Peyer's patch (tissue), 4 donors: ENCODE measurements around the gene ASB10. TPM values are rescaled to one million over a fixed set of nuclear protein-coding genes. Genes with fewer than 3 reads are reported as not detected.
A peak's percentile ranks its signal among the peaks of the same experiment; 100 is the strongest.

ENCODE experiments used
- DNase-seq, 3 donors: peaks; one replicate each; pipeline ENCODE4 v3.0.0-alpha.2; 2017 to 2019
- H3K27ac ChIP-seq, 4 donors: fragments of 200-600 bp; sonication (generic); one replicate each; pipeline ENCODE4 v1.5.1; 2016 to 2019
- H3K27me3 ChIP-seq, 2 donors: fragments of 200-600 bp; sonication (generic); one replicate each; pipeline ENCODE4 v1.5.1; 2019
- H3K36me3 ChIP-seq, 3 donors: fragments of 200-600 bp; sonication (generic); one replicate each; pipeline ENCODE4 v1.5.1; 2016 to 2019
- H3K4me1 ChIP-seq, 4 donors: fragments of 200-600 bp; sonication (generic); one replicate each; pipeline ENCODE4 v1.5.1; 2016 to 2019
- H3K4me3 ChIP-seq, 4 donors: fragments of 200-600 bp; sonication (generic); 1 replicate in 3 of 4; 2 replicates in 1 of 4; pipeline ENCODE4 v1.5.1; 2016 to 2019; ENCODE audit warnings: mild to moderate bottlenecking in 1 of 4
- H3K9me3 ChIP-seq, 4 donors: fragments of 200-600 bp; sonication (generic); one replicate each; pipeline ENCODE4 v1.5.1; 2016 to 2019; ENCODE audit warnings: mild to moderate bottlenecking in 1 of 4
- CTCF ChIP-seq, 6 experiments: fragments of 450-650 bp in 4 of 6; fragments of 200-600 bp in 2 of 6; sonication (generic) in 1 of 6; IDR thresholded peaks; one replicate each; pipeline ENCODE4 v1.5.1; 2017 to 2019; ENCODE audit warnings: antibody characterized with exemption in 6 of 6, mild to moderate bottlenecking in 3 of 6, moderate library complexity in 1 of 6
- POLR2A ChIP-seq, 2 donors: fragments of 450-650 bp; IDR thresholded peaks; one replicate each; pipeline ENCODE4 v1.5.1; 2017; ENCODE audit warnings: antibody characterized with exemption in 2 of 2, mild to moderate bottlenecking in 2 of 2, moderate library complexity in 2 of 2
- total RNA-seq, 4 donors: library from RNA; depleted of rRNA; stranded (reverse); fragments of >200 nt; gene quantifications; one replicate each; pipeline ENCODE4 v1.1.0, GENCODE V29; 2016

Gene ASB10
- total RNA-seq, 4 donors from 2014 or later: not detected

GRCh38 chr7:151152643-151153513 is 34.2 kb downstream of the ASB10 start:
- H3K36me3 ChIP-seq: no peaks in the 10 kb centered on the region
- no peak for TF ChIP-seq POLR2A (IDR thresholded peaks at IDR 0.05)
- TF ChIP-seq CTCF (IDR thresholded peaks at IDR 0.05): no peak
- no peak overlapping the region for H3K27ac ChIP-seq
- H3K27me3 ChIP-seq: no peaks in the 10 kb centered on the region
- DNase-seq: no peak
- no peaks in the 10 kb centered on the region for H3K9me3 ChIP-seq
- H3K4me1 ChIP-seq: no peaks in the 10 kb centered on the region
- H3K4me3 ChIP-seq: no peak overlapping the region

GRCh38 chr7:151150388-151150787 is 36.7 kb downstream of the ASB10 start:
- Histone ChIP-seq H3K27me3 (no peaks in the 10 kb centered on the region), H3K9me3 (no peaks in the 10 kb centered on the region), H3K27ac (no peak overlapping the region), H3K36me3 (no peaks in the 10 kb centered on the region), H3K4me3 (no peak overlapping the region), H3K4me1 (no peaks in the 10 kb centered on the region)
- DNase-seq: peak in 2 of 3 donors; percentile 41 to 62
- TF ChIP-seq CTCF (IDR thresholded peaks at IDR 0.05) (no peak), POLR2A (IDR thresholded peaks at IDR 0.05) (no peak)

GRCh38 chr7:151148319-151149259 is 38.5 kb downstream of the ASB10 start:
- Histone ChIP-seq H3K9me3 (no peaks in the 10 kb centered on the region), H3K4me3 (no peak overlapping the region), H3K27ac (no peak overlapping the region), H3K27me3 (no peaks in the 10 kb centered on the region), H3K36me3 (peaks cover 0 to 9% (median 0%) of the 10 kb centered on the region in 3 donors), H3K4me1 (no peaks in the 10 kb centered on the region)
- TF ChIP-seq CTCF (IDR thresholded peaks at IDR 0.05) (no peak), POLR2A (IDR thresholded peaks at IDR 0.05) (no peak)
- no peak for DNase-seq

GRCh38 chr7:151146761-151147160 is 40.3 kb downstream of the ASB10 start:
- TF ChIP-seq CTCF (IDR thresholded peaks at IDR 0.05) (no peak), POLR2A (IDR thresholded peaks at IDR 0.05) (no peak)
- Histone ChIP-seq H3K4me3 (no peak overlapping the region), H3K36me3 (peaks cover 0 to 27% (median 0%) of the 10 kb centered on the region in 3 donors), H3K27me3 (no peaks in the 10 kb centered on the region), H3K4me1 (no peaks in the 10 kb centered on the region), H3K9me3 (no peaks in the 10 kb centered on the region), H3K27ac (no peak overlapping the region)
- DNase-seq: no peak

GRCh38 chr7:151144387-151144786 is 42.7 kb downstream of the ASB10 start:
- no peak for TF ChIP-seq CTCF (IDR thresholded peaks at IDR 0.05)

More at GRCh38 chr7:151144387-151144786, 42.7 kb downstream of the ASB10 start:
- Histone ChIP-seq H3K9me3 (no peaks in the 10 kb centered on the region), H3K4me1 (no peaks in the 10 kb centered on the region), H3K27ac (no peak overlapping the region), H3K27me3 (no peaks in the 10 kb centered on the region), H3K4me3 (no peak overlapping the region), H3K36me3 (peaks cover 0 to 44% (median 0%) of the 10 kb centered on the region in 3 donors)
- DNase-seq: no peak
